Measurements from ENCODE around the gene LMO7. TPM values are rescaled to one million over a fixed set of nuclear protein-coding genes. Genes with fewer than 3 reads are reported as not detected.

LMO7 gene
- total RNA-seq, 4 donors from 2014 or later, result 7.3 to 11.9 (median 8.9) TPM

DNA sequence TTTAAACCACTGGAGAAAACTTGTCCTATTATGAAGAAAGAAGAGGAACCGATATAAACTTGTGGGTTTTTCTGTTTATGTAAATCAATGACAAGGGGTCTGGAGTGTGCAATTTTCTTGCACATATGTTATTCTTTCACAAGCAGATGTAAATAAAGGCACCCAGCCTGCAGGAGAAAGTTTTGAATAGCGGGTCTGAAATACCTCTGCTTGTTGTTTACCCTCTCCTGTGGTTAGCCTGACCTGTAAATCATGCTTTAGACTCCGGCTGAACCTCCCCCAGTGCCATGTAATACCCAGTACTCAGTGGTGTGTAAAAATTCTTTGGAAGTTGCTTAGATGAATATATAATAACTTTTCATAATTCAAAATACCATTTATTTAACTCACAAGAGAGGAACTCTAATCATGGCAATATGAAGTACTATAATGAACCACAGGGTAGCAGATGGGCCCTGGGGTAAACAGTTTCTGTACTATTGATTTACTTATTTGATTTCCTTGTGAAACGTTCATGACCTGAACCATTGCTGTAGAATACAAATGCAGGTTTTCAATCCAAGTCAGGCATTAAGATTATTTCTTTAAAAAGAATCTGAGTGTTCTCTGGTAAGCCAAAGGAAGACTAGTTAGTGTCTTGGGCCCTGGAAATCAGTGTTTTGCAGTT lies 245.1 kb downstream of the LMO7 start:
- TF ChIP-seq, protein P1, sequence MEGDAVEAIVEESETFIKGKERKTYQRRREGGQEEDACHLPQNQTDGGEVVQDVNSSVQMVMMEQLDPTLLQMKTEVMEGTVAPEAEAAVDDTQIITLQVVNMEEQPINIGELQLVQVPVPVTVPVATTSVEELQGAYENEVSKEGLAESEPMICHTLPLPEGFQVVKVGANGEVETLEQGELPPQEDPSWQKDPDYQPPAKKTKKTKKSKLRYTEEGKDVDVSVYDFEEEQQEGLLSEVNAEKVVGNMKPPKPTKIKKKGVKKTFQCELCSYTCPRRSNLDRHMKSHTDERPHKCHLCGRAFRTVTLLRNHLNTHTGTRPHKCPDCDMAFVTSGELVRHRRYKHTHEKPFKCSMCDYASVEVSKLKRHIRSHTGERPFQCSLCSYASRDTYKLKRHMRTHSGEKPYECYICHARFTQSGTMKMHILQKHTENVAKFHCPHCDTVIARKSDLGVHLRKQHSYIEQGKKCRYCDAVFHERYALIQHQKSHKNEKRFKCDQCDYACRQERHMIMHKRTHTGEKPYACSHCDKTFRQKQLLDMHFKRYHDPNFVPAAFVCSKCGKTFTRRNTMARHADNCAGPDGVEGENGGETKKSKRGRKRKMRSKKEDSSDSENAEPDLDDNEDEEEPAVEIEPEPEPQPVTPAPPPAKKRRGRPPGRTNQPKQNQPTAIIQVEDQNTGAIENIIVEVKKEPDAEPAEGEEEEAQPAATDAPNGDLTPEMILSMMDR (IDR thresholded peaks at IDR 0.05; ENCODE audit: low read depth), result no peak

DNA sequence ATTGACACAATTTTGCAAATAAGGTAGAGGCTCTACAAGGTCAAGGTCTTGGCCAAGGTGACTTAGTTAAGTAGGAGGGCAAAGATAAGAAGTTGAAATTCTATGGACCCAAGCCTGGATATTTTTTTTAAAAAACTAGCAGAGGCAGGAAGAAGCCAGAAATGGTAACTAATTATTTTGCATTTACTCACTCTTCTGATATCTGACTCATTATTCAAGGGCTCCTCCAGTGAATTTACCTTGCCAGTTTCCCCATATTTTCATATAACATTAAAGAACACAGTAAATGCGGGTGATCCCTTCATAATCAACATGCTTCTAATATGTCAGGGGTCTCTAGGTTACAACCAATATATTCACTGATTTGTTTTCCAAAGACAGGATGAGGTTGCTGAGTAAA lies 246.1 kb downstream of the LMO7 start:
- TF ChIP-seq, protein P1 (IDR thresholded peaks at IDR 0.05; ENCODE audit: low read depth), result no peak

DNA sequence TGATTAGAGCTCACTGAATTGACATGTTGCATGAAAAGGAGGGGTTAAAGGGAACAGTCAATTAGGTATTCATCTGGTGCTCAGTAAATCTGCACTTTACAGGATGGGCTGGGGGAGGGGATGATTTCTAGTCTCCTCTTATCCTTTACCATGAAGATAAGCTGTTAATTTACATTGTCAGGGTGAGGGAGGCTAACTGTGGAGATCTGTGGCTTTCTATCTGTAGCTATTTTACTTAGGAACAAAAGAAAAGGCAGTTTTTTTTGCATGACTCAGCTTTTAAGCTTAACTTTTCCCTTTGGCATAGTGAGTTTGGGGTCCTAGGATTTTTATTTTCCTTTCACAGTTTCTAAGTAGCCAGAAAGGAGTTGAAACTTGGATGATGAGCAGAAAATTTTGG lies 253.3 kb downstream of the LMO7 start:
- TF ChIP-seq, protein P1 (IDR thresholded peaks at IDR 0.05; ENCODE audit: low read depth), result no peak

DNA sequence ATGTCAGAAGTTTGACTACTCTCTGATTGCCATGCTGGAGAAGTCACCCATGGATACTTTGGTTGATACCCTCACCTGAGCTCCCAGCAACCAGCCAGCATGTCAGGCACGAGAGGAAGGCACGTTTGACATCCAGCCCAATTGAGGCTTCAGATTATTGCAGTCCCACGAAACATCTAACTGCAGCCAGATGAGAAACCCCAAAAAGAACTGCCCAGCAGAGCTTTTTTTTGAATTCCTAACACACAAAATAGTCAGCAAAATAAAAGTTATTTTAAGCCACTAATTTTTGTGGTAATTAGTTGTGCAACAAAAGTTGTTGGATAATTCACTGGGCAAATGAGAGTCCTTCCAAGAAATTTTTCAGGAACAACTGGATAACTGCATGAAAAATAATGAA lies 259.0 kb downstream of the LMO7 start:
- TF ChIP-seq, protein P1 (IDR thresholded peaks at IDR 0.05; ENCODE audit: low read depth), result no peak

DNA sequence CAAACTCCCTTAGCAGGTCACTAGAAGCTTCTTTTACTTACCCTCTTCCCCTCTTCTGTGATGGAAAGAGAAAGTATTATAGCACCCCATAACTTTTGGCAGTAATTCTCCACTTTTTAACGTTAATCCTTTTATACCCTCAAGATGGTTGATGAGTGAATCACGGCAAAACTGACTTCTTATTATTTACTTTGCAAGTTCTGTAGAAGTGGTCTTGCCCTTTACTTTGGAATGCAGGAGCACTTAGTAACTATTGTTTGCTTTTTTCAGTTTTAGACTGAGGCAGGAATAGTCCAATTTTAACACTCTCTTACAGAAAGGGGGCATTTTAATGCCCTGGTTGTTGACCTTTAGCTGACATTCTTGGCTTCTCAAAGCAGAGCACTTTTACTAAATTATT lies 260.1 kb downstream of the LMO7 start:
- TF ChIP-seq, protein P1 (IDR thresholded peaks at IDR 0.05; ENCODE audit: low read depth), result no peak

DNA sequence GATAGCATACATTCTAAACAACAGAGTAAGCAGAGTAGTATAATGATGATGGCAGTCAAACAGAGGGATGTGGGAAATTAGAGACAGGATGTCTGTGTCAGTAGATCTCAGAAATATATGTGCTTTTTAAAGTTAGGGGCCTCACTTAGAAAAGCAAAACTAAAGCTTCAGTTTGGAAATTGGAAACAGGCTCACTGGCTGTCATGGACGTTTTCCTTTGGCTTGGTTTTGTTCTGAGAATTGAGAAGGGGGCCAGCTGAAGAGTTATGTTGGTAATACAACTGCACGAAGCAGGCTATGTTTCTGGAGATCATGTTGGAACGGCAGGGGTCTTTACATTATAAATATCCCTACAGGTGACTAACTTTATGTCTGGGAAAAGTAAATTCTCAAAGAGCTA lies 261.3 kb downstream of the LMO7 start:
- TF ChIP-seq, protein P1 (IDR thresholded peaks at IDR 0.05; ENCODE audit: low read depth), result no peak

DNA sequence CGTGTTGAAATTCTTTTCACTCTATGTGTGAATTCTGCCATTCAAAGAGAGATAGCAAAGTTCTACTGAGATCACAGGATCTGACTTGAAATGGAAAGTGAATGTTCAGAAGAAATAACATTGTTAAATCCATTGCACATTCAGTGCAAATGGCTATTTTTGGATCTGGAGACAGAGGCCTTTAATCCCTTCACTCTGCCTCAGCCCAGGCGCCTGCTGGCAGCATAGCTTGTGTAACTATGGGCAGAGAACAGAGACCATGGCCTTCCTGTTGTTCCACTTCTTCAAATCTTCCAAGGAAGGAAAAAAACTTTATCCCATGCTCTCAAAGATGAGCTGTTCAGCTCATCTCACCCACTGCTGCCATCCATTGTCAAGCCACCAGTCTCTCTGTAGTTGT lies 265.4 kb downstream of the LMO7 start:
- TF ChIP-seq, protein P1 (IDR thresholded peaks at IDR 0.05; ENCODE audit: low read depth), result no peak
